C4-2B (cell line): Measurements from ENCODE around the gene ICAM4.

Source experiments
- H3K27ac ChIP-seq: fragments of 450-650 bp; 2 replicates; pipeline ENCODE4 v1.5.1; 2017
- CTCF ChIP-seq: fragments of 450-650 bp; conservative IDR thresholded peaks from 2 replicates; pipeline ENCODE4 v1.5.1; 2017; ENCODE audit warnings: mild to moderate bottlenecking
- ZFX ChIP-seq: fragments of 450-650 bp; IDR thresholded peaks from 2 replicates; pipeline ENCODE4 v1.6.1; 2017

Gene ICAM4

DNA sequence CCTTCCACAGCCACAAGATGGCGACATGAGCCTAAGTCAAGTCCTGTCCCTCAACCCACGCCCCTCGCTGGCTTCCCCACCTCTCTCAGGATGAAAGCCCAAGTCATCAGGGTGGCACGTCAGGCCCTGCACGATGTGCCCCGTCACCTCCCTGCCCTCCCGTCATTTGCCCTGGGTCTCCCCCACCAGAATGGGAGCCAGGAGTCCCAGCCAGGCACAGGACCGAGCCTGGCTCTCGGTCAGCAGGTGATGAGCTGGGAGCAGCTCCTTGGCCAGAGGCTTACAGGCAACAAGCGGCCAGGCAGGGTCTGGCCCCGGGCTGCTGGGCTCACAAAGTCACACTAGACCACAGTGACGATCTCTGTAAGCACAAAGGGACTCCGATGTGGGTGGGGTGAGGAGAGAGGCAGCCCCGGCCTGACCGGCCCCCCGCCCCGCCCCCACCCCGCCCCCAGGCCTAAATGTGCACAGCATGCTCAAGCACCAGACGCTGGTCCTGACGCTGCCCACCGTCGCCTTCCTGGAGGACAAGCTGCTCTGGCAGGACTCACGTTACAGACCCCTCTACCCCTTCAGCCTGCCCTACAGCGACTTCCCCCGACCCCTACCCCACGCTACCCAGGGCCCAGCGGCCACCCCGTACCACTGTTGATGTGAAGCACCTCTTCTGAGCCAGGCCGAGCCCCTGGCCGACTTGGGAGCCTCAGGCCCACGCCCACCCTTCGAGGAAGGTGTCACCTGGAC, 27.4 kb upstream of the ICAM4 start:
- no peak for TF ChIP-seq ZFX
- TF ChIP-seq CTCF: peak; percentile 89
- no peak overlapping the region for H3K27ac ChIP-seq

GRCh38 chr19:10260141-10260584, 26.6 kb upstream of the ICAM4 start:
- no peak overlapping the region for H3K27ac ChIP-seq
- TF ChIP-seq ZFX (no peak), CTCF (no peak)

- TF ChIP-seq ZFX (no peak), CTCF (no peak)
- no peak overlapping the region for H3K27ac ChIP-seq
These were observed 24.0 kb upstream of the ICAM4 start for GRCh38 chr19:10262771-10263170.

- TF ChIP-seq CTCF: no peak
- TF ChIP-seq ZFX: no peak
- H3K27ac ChIP-seq: no peak overlapping the region
These were observed 20.0 kb upstream of the ICAM4 start for GRCh38 chr19:10266706-10267105.

- H3K27ac ChIP-seq: no peak overlapping the region
These were observed 18.7 kb upstream of the ICAM4 start for GRCh38 chr19:10268071-10268470.

GRCh38 chr19:10269333-10270179, 17.2 kb upstream of the ICAM4 start:
- peak overlapping the region; percentile 73; the same call in 1 of the 2 replicates for H3K27ac ChIP-seq
- TF ChIP-seq ZFX (no peak), CTCF (peak; percentile 98)

More at GRCh38 chr19:10268071-10268470, 18.7 kb upstream of the ICAM4 start:
- TF ChIP-seq ZFX (no peak), CTCF (no peak)

DNA sequence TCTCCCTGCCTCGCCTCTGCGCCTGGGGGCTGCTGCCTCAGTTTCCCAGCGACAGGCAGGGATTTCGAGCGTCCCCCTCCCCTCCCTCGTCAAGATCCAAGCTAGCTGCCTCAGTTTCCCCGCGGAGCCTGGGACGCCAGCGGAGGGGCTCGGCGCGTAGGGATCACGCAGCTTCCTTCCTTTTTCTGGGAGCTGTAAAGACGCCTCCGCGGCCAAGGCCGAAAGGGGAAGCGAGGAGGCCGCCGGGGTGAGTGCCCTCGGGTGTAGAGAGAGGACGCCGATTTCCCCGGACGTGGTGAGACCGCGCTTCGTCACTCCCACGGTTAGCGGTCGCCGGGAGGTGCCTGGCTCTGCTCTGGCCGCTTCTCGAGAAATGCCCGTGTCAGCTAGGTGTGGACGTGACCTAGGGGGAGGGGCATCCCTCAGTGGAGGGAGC, 16.6 kb upstream of the ICAM4 start:
- peak overlapping the region; percentile 73 for H3K27ac ChIP-seq
- TF ChIP-seq CTCF (no peak), ZFX (no peak)
